Right lobe of liver (tissue), 4 donors: ENCODE data around the gene RBM23.

ENCODE experiments used
- CTCF ChIP-seq, 4 donors: fragments of 200-600 bp in 3 of 4; fragments of 450-650 bp in 1 of 4; IDR thresholded peaks; one replicate each; pipeline versions ENCODE4 v1.5.1 to v1.8.0; 2016 to 2022; ENCODE audit warnings: antibody characterized with exemption in 4 of 4, mild to moderate bottlenecking in 2 of 4
- POLR2A ChIP-seq: fragments of 450-650 bp; IDR thresholded peaks from one replicate; pipeline ENCODE4 v1.6.1; 2017; ENCODE audit warnings: antibody characterized with exemption, mild to moderate bottlenecking
- donor health status: DM: no; HTN: no; CAD: no.
- donor health status: DM: no; HTN: no; CAD: no.
- donor health status: DM: no; HTN: yes; CAD: no.

GRCh38 chr14:22895402-22895801 is 23.5 kb downstream of the RBM23 start:
- TF ChIP-seq CTCF (IDR thresholded peaks at IDR 0.05) (no peak), POLR2A (no peak)
